CD4-positive, alpha-beta T cell treated with Interferon gamma for 1 hour (primary cell): ENCODE measurements around the gene CXCR3.
A peak's percentile ranks its signal among the peaks of the same experiment; 100 is the strongest.
"Not testable (repeated sequence)": the region's sequence is repeated elsewhere in the genome, so short reads cannot be mapped to it uniquely, and the experiment has no call there.

Source experiments
- DNase-seq: peaks from one replicate; pipeline ENCODE4 v3.0.0-alpha.2; 2020

CXCR3 gene

GRCh38 chrX:71607488-71607887 is 10.8 kb downstream of the CXCR3 start:
- DNase-seq: no peak

- peak; percentile 46 for DNase-seq
Measured at GRCh38 chrX:71606536-71607216, 11.6 kb downstream of the CXCR3 start.

- no peak for DNase-seq
Measured at GRCh38 chrX:71604796-71605568, 13.3 kb downstream of the CXCR3 start.

GRCh38 chrX:71604141-71604540 is 14.2 kb downstream of the CXCR3 start:
- no peak for DNase-seq

GRCh38 chrX:71603618-71604017 is 14.7 kb downstream of the CXCR3 start:
- no peak for DNase-seq

- DNase-seq: no peak
Measured at GRCh38 chrX:71599965-71600364, 18.3 kb downstream of the CXCR3 start.

GRCh38 chrX:71593210-71593609 is 25.1 kb downstream of the CXCR3 start:
- DNase-seq: not testable (repeated sequence)

GRCh38 chrX:71586929-71587328 is 31.4 kb downstream of the CXCR3 start:
- no peak for DNase-seq

- no peak for DNase-seq
Measured at GRCh38 chrX:71581210-71581609, 37.1 kb downstream of the CXCR3 start.

GRCh38 chrX:71579990-71580380 is 38.3 kb downstream of the CXCR3 start:
- DNase-seq: no peak

- no peak for DNase-seq
Measured at GRCh38 chrX:71579136-71579989, 38.9 kb downstream of the CXCR3 start.

- no peak for DNase-seq
Measured at GRCh38 chrX:71578253-71579135, 39.8 kb downstream of the CXCR3 start, which contains the start of gene GCNA. TSS of gene GCNA (plus strand) at chrX:71578437. CDS start at chrX:71580822, 2,385 bp downstream.

GRCh38 chrX:71577682-71578081 is 40.6 kb downstream of the CXCR3 start:
- no peak for DNase-seq

GRCh38 chrX:71573590-71573989 is 44.7 kb downstream of the CXCR3 start:
- DNase-seq: no peak

- not testable (repeated sequence) for DNase-seq
Measured at GRCh38 chrX:71571390-71571789, 46.9 kb downstream of the CXCR3 start.
